SIG-M5 (cell line): ENCODE measurements around the gene ZNF500.

Experiments
- DNase-seq: peaks from one replicate; lab custom pipeline; 2025; lab: John Stamatoyannopoulos, UW

Gene ZNF500

GRCh38 chr16:4772351-4772750 is 5.4 kb upstream of the ZNF500 start:
- no peak for DNase-seq

GRCh38 chr16:4771646-4772045 is 4.7 kb upstream of the ZNF500 start:
- DNase-seq, result no peak

DNA sequence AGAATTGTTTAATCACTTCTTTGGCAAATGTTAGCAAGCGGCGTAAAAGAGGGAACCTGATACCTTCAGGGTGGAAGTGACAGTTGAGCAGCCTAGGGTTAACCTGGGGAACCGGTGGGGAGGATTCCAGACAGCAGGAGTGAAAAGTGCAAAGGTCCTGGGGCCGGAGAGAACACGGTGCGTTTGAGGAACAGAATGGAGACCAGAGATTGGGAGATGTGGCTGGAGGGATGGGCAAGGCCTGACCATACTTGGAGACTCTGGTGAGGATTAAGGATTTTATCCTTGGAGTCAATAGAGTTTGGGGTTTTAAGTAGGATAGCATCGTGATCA is 2.3 kb upstream of the ZNF500 start:
- no peak for DNase-seq

GRCh38 chr16:4768549-4769305 is 1.8 kb upstream of the ZNF500 start:
- DNase-seq, result no peak

GRCh38 chr16:4767872-4768548 is 1.0 kb upstream of the ZNF500 start:
- no peak for DNase-seq

GRCh38 chr16:4765511-4766474 is 1.2 kb downstream of the ZNF500 start:
- DNase-seq, result no peak

DNA sequence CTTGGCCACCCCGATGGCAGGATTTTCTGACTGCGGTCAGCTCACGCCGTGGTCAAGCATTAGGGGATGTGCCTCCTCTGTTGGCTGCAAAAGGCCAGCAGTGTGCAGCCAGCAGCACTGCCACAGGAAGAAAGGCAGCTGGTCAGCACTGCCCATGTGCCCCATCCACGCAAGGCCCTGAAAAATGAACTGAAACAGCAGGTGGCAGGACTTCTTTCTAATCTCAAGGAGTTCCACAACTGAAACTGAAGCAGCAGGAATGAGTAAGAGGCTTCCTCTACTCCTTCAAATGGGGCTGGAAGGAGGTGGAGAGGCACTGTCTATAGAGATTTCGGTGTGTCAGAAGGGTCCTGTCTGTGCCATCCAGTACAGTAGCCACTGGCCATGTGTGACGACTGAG is 3.2 kb downstream of the ZNF500 start:
- DNase-seq, result no peak

GRCh38 chr16:4762205-4762604 is 4.8 kb downstream of the ZNF500 start:
- no peak for DNase-seq

DNA sequence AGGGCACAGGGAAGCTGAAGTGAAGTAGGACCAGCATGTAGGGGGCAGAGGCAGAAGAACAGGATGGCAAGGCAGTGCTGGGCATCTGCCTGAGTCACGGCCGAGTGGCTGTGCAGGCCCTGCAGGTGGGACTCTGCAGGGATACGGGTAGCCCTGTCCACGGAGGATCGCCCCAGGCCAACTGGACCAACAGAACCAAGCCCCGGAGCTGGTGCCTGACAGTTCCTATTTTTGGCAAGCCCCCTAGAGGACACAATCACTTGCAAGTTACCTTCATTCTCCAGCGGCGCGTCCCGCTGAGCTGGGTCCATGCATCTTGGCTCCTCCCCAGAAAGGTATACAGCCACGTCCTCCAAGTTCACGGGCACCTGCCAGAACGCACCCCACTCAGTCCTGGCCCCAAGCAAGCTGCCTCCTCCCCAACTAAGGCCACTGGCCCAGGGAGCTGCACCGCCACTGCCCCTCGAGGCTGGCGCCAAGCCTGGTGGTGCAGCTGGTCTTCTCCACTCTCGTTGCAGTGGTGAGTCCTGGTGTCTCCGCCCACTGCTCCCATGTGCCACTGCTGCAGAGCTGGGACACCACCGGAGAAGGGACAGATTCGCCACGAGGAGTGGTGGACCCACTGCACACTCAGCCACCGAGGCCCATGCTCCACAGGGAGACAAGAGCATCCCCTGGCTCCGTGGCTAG is 6.6 kb downstream of the ZNF500 start:
- no peak for DNase-seq

DNA sequence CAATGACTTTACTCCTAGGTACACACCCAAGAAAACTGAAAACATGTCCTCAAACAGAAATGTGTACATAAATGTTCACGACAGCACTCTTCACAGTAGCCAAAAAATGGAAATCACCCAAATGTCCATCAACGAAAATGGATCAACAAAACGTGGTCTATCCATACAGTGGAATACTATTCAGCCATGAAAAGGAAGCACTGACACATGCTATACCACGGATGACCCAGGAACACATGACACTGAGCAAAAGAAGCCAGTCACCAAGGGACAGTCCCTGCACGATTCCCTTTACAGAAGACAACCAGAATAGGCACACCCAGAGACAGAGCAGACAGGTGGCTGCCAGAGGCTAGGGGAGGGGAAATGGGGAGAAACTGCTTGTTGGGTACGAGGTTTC is 11.3 kb downstream of the ZNF500 start:
- no peak for DNase-seq

- DNase-seq, result no peak
Observed at GRCh38 chr16:4754865-4755264, 12.1 kb downstream of the ZNF500 start.

DNA sequence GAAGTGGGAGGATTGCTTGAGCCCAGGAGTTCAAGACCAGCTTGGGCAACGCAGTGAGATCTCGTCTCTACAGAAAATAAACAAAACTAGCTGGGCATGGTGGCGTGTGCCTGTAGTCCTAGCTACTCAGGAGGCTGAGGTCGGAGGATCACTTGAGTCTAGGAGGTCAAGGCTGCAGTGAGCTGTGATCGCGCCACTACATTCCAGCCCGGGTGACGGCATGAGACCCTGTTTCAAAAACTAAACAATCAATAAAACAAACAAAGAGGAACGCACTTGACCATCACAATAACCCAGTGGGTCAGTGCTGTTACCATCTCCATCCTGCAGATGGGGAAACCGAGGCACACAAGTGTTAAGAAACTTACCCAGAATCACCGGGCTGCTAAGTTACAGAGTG is 13.7 kb downstream of the ZNF500 start:
- DNase-seq, result no peak

DNA sequence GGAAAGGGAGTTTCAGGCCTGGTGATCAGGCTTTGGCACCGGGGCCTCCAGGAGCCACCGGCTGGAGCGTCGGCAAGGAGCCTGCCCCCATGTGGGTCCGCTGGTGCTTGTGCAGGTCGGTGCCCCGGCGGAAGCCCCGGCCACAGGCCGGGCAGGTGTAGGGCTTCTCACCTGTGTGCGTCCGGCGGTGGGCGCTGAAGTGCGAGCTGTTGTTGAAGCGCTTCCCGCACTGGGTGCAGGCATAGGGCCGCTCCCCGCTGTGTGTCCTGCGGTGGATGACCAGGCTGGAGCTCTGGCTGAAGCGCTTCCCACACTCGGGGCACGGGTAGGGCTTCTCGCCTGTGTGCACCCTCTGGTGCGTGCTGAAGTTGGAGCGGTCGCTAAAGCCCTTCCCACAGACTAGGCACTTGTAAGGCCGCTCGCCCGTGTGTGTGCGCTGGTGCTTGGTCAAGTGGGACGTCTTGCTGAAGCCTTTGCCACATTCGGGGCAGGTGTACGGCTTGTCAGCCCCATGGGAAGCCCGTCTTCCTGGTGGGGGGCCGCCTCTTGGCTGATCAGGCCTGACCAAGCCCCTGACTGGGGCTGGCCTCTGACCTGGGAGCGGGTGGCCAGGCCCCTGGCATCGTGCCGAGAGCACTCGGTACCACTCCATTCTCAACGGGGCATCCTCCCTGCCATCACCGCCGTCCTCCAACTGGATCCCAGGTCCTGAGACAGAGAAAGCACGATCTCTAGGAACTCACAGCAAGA is 14.4 kb downstream of the ZNF500 start:
- no peak for DNase-seq

- no peak for DNase-seq
Observed at GRCh38 chr16:4750896-4751295, 16.1 kb downstream of the ZNF500 start.

GRCh38 chr16:4749700-4750257 is 17.2 kb downstream of the ZNF500 start:
- no peak for DNase-seq

- DNase-seq, result no peak
Observed at GRCh38 chr16:4748682-4749411, 18.1 kb downstream of the ZNF500 start.

DNA sequence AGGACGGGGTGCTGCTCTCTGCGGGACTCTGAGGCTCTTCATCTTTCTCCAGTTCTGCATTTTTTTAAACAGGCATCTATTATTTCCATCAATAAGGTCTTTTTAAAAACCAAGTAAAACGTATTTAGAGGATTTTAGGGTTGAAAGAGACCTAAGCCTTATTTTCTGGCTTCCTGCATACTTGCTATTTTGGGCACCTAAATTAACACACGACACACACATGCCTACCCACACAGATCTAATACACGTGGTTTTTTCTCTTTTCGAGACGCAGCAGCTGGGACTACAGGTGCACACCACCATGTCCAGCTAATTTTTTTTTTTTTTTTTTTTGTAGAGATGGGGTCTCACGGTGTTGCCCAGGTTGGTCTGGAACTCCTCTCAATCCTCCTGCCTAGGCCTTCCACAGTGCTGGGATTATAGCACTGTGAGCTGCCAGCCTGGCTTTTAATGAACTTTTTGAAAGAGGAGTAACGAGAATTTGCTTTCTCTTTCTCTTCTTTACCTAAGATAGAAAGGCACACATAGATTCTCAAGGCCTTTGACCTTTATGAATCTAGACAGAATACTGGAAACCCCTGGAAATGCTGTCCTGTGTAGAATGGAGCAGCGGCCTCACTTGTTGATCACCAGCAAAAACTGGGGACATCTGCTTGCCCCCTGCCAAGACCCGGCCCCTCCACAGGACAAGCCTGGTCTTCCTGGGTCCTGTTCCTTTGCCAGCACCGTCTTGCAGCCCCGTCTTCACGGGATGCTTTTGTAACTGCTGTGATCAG is 18.9 kb downstream of the ZNF500 start:
- no peak for DNase-seq

GRCh38 chr16:4746991-4747574 is 19.9 kb downstream of the ZNF500 start:
- no peak for DNase-seq

DNA sequence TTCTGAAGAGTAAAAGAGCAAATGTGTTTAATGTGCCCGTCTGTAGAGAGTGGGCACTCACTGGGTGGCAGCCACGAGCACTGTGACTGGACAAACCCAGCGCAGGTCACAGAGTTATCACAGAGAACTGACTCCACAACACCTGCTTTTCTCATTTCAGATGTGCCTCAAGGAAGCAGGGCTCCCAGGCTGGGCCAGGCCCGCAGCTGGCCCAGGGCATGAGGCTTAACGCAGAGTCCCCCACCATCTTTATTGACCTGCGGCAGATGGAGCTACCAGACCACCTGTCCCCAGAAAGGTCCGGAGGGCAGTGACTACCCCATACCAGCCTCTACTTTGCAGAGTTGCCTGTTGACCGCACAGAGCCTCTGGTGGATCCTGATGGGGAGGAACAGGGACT is 20.7 kb downstream of the ZNF500 start:
- DNase-seq, result no peak
